CMK (cell line): ENCODE measurements around the gene C3orf22.
"Not testable (repeated sequence)": the region's sequence is repeated elsewhere in the genome, so short reads cannot be mapped to it uniquely, and the experiment has no call there.

Source experiments
- DNase-seq: peaks from one replicate; pipeline ENCODE4 v3.0.0-alpha.2; 2010; ENCODE audit warnings: low read depth

The C3orf22 gene, protein sequence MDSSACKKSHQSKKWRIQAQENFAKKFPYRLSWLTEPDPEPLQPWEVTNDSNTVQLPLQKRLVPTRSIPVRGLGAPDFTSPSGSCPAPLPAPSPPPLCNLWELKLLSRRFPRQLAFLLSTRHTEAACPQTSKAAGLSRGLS

DNA sequence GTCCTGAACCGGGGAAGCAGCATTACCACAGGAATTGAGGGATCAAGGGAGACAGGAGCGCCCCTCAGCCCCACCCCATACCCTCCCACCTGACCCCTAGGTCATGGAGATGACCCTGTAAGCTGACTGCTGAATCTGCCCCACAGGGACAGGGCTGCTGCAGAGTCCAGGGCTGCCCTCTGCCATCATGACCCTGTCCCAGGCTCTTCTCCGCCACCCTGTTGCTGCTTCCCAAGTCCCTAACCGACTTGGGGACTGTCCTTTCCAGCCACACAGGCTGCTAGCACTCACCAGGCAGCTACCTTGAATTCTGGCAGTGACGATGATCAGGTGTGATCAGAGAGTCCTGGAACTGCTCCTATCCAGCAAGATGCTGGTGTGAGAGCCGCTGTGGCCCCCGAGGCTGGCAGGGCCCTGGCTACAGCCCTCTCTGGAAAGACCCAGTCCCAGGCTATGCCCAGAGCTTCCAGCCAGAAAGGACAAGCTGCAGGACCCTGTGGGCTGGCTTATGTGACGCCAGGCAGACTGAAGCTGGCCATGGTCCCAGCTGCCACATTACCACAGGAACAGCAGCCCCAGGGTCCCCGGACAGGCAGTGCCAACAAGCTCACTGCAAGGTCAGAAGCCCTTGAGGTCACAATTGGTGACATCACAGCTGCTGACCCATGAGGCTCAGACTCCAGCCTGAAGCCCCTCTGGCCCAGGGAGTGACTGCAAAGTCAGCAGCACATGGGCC is at the start of gene C3orf22:
TSS of gene C3orf22 (minus strand) at position 597 of the 736 bp plus-strand sequence. CDS start 5,542 bp downstream, outside the sequence.
- no peak for DNase-seq

DNA sequence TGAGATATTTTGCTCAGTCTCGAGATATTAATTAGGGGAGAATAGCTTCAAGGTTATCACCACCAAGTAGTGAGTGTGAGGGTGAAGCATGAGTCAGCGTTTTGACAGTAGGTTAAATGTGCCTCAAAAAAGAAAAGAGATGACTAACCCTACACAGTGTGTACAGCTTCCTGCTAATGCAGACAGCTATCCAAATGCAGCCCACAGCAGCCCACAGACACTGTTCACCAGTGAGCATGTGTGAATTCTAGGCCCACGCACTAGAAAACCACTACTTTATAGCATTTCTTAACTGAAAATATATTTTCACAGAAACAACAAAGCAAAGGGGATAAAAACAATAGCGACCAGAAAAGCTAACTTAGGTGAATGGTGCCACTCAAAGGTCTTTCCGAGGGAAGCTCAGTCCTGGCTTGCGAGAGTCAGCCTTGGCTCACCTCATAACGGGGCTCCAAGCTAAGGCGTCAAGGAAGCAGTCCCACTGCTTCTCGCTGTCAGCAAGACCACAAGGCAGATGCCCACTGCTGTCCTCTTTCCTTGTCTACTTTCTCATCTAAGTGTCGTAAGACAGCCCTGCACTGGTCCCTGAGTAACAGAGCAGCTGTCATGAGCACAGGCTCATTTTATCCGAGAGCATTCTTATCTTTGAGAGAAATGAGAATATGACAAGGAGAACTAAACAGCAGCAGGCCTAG is 48.6 kb upstream of the C3orf22 start:
- no peak for DNase-seq

DNA sequence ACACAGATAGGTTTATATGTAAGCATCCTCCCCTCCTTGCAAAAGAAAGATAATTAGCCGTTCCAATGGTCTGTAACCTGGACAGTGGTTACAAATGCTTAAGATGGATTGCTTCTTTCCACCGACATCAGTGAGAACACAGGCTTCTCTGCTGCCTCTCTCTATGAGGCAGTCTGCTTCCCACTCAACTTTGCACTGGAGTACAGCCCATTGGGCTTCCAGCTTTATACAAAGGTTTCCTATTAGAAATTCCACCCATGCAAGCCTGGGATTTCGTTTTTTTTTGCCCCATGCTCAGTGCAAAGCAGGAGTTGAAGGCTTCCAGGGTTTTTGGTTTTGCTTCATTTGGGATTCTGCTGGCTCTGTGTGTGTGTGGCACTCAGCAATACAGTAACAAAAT is 47.3 kb upstream of the C3orf22 start:
- no peak for DNase-seq

DNA sequence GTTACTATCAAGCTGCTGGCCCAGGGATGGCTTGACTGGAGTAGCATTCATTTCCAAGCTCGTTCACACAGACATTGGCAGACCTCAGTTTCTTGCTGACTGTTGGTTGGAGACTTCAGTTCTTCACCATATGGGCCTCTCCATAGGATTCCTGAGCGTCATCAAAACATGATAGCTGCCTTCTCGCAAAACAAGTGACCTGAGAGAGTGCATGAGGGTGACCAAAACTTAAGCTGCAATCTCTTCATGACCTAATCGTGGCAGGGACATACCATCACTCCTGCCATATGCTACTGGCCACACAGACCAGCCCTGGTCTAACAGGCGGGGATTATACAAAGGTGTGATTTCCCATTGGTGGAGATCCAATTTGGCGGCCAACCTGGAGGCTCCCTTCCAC is 46.0 kb upstream of the C3orf22 start:
- no peak for DNase-seq

DNA sequence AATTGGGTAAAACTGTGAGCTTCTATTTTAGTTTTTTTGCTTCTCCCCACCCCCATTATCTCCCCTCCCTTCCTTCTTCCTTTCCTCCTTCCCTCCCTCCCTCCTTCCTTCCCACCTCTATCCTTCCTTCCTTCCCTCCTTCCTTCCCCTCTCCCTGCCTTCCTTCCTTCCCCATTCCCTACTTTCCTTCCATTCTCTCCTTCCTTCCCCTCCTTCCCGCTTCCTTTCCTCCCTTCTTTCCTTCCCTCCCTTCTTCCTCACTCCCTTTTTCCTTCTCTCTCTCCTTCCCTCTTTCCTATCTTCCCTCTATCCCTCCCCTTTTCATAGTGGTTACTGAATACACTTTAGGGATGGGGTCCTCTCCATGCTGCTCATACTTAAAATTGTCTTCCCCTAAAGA is 40.4 kb upstream of the C3orf22 start:
- DNase-seq: no peak

GRCh38 chr3:126595479-126595878 is 36.7 kb upstream of the C3orf22 start:
- DNase-seq: not testable (repeated sequence)

DNA sequence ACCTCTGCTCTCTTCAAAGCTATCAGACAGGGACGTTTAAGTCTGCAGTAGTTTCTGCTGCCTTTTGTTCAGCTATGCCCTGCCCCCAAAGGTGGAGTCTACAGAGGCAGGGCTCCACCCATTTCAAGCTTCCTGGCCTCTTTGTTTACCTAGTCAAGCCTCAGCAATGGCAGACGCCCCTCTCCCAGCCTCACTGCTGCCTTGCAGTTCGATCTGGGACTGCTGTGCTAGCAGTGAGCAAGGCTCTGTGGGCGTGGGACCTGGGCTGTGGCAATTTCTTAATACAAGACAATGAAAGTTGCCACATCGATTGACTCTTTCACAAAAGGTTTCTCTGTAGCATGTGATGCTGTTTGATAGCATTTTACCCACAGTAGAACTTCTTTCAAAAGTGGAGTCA is 32.8 kb upstream of the C3orf22 start:
- DNase-seq: not testable (repeated sequence)

DNA sequence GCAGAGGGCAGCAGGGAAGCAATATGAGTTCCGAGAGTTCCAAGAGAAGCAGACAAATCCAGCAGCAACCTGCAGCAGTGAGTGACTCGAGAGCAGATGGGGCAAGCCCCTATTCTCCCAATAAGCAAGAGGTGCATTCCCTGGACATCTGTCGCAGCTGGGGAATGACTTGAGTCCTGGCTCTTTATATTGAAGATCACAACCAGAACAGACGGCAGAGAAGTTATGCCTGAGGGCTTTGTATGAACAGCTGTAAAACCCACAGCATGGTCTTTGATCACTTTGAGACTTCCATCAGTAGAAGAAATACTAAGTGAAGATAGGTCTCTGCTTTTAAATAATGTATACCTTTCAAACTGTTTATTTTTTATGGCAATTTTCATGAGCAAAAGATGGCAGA is 23.6 kb upstream of the C3orf22 start:
- no peak for DNase-seq

GRCh38 chr3:126581569-126581968 is 22.8 kb upstream of the C3orf22 start:
- DNase-seq: no peak

- no peak for DNase-seq
These were observed 22.0 kb upstream of the C3orf22 start for GRCh38 chr3:126580746-126581145.

DNA sequence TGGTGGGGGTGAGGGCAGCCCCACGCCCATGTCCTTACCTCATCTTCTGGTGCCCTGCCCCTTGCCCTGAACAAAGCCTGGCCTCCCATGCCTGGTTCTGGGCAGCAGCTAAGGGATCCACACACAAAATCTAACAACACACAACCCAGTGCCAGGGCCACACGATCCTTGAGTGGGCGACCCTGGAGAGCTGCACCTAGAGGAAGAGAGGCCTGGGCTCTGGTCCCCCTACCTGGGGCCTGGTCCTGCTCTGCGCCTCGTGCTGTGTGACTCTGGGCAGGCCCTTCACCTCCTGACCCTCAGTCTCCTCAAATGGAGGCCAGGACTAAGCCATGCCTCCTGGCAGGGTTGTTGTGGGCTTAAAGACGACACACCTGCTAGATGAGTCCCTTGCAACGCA is 20.0 kb upstream of the C3orf22 start:
- no peak for DNase-seq

DNA sequence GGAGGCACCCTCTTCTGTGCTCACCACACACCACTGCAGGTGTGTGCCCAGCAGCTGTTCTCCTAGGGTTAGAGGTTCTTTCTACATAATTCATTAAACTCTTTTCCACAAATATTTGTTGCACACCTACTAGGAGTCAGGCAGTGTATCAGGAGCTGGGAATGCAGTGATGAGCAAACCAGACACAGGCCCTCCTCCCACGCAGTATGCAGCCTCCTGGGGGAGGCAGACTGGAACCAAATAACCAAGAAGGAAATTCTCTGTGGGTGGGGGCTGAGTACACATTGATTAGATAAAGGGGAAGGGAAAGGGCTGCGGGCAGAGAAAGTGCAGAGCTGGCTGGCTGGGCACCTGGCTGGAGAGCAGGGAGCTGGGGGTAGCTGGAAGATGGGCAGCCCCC is 18.5 kb upstream of the C3orf22 start:
- no peak for DNase-seq

GRCh38 chr3:126573492-126574117 is 14.9 kb upstream of the C3orf22 start:
- DNase-seq: peak; percentile 20

- no peak for DNase-seq
These were observed 12.3 kb upstream of the C3orf22 start for GRCh38 chr3:126571078-126571477.

DNA sequence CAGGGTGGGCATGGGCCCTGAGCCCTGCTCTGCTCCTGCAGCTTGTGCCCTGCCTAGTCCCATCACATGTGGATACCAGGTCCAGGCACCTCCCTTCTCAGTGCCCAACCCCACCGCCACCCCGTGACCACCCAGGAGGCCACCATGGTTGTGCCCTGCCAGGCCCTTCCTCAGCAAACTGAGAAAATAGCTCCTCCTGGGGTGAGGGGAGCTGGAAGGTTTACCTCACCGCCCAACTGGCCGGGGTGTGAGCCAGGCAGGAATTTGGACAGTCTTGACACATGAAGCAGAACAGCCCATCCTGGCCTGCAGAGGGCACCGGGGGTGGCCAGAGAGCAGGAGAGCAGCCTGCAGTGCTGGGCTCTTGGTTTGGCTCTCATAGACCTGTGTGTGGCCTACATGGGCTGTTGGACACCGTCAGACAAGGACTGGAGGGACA is 11.4 kb upstream of the C3orf22 start:
- no peak for DNase-seq

DNA sequence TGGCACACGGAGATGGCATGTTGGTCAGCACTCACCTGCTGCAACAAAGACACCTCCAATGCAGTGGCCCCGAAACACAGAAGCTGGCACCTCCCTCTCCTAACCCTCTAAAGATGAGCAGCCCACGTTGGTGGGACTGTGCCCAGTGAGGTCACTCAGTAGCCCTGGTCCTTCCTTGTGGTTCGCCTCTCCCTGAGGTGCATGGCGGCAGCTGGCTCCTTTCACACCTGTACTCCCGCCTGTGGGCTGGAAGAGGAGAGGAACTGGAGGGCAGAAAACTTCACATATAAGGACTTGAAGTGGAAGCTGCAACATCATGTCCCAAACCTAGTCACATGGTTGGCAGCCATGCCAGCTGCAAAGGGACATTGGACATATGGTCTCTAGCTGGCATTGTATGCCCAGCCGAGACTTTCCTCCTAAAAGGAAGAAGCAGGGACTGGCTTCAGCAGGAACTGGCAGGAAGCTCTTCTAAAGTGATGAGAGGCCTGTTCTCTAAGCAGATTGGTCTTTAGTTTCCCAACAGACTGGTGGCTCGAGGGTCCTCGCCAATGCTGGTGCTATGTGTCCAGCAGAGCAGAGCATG is 10.8 kb upstream of the C3orf22 start:
- no peak for DNase-seq

- DNase-seq: no peak
These were observed 10.1 kb upstream of the C3orf22 start for GRCh38 chr3:126568776-126569342.

DNA sequence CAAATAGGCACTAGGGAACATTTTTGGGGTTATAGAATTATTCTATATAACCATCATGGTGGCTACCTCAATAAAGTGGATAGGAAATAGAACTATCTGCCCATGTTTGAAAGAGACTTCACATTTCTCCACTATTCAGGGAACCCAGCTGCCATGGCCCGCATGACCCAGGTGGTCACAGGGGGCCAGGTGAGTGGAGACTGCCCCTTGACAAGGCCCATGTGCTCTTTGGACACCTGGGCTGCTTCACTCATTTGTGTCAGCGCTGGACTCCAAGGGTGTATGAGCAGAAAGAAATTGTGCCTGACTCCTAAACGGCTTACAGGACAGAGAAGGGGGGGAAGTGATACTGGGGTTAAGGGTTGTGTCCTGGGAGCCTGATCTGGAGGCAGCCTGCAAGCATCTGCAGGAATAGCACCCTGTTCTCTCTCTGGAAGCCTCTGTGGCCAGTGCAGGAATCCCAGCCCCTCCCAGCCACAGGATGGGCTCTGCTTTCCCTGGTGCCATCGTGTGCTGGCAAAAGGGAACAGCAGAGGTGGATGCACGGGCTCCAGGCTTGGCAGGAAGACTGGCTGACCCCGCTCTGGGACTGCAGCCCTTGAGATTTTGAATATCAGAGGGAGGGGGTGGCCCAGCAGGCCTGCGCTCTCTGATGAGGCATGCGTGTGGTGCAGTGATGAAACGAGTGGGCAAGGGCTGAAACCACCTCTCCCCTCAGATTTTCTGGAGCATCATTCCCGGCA is 9.1 kb upstream of the C3orf22 start:
- DNase-seq: no peak

GRCh38 chr3:126562737-126563276 is 4.1 kb upstream of the C3orf22 start:
- DNase-seq: no peak

GRCh38 chr3:126557761-126558160 is 971 bp downstream of the C3orf22 start:
- DNase-seq: no peak

GRCh38 chr3:126557415-126557745 is 1.4 kb downstream of the C3orf22 start:
- no peak for DNase-seq
